ENCODE measurements around the gene FBXO28.

GRCh38 chr1:224211206-224211962 is 97.5 kb downstream of the FBXO28 start:
- TF ChIP-seq CTCF (conservative IDR thresholded peaks at IDR 0.05; ENCODE audit: low read depth, low read length): no peak
- TF ChIP-seq EZH2 (IDR thresholded peaks at IDR 0.05; ENCODE audit: low read length, unreplicated experiment): no peak
- TF ChIP-seq EZH2phosphoT487 (IDR thresholded peaks at IDR 0.05; ENCODE audit: borderline replicate concordance, low read length): no peak
